PC-9 (cell line): Measurements from ENCODE around the gene SGMS1.

ENCODE experiments used
- EZH2 ChIP-seq: fragments of 200-600 bp; sonication (generic); IDR thresholded peaks from 2 replicates; pipeline ENCODE4 v1.8.0; 2017; ENCODE audit warnings: antibody characterized with exemption, low read depth
- TF ChIP-seq, protein P1 (sequence below): fragments of 200-600 bp; sonication (generic); conservative IDR thresholded peaks from 2 replicates; pipeline ENCODE4 v1.6.1; 2017; ENCODE audit warnings: mixed run types, antibody characterized with exemption, mild to moderate bottlenecking, moderate library complexity

DNA sequence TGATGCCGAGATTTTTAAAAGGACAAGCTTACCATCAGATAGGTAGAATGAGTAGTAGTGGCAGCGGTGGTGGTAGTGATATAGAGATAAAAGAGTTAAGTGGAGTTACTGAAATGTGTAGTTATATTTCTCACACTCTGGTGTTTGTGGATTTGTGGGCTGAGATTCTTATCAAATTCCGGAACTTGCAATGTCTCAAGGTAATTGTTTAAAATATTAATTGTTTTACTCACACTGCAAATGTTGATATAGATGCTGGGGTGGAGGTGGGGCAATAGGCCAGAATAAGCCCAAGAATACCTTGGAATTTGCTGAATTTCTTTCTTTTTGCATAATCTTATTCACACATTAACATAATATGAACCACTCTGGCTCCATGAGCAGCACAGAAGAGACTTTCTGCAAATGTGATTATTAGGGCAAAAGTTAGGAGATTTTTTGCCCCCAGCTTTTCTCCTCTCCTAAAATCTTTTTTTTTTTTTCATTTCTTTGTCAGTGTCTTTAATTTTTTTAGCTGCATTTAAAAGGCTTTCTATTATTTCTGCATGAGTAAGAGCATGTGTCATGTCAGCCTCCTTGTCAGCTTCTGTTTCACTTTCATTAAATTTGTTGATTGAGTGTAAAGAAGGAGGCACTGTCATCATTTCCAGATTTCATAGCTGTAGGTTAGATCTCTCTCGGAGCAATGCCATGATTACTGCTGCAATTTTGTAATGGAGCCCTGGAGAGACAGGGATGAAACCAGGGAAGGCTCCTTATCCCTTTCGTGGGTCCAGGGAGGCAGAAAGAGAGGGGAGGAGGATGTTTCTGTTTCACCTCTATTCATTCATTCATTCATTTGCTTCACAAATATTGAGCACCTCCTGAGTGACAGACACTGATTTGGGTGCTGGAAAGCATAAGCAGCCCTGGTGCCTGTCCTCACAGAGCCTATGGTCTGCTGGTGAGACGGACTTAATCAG is 13.1 kb upstream of the SGMS1 start:
- TF ChIP-seq, protein P1, sequence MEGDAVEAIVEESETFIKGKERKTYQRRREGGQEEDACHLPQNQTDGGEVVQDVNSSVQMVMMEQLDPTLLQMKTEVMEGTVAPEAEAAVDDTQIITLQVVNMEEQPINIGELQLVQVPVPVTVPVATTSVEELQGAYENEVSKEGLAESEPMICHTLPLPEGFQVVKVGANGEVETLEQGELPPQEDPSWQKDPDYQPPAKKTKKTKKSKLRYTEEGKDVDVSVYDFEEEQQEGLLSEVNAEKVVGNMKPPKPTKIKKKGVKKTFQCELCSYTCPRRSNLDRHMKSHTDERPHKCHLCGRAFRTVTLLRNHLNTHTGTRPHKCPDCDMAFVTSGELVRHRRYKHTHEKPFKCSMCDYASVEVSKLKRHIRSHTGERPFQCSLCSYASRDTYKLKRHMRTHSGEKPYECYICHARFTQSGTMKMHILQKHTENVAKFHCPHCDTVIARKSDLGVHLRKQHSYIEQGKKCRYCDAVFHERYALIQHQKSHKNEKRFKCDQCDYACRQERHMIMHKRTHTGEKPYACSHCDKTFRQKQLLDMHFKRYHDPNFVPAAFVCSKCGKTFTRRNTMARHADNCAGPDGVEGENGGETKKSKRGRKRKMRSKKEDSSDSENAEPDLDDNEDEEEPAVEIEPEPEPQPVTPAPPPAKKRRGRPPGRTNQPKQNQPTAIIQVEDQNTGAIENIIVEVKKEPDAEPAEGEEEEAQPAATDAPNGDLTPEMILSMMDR = no peak
- no peak for TF ChIP-seq EZH2
